ENCODE measurements around the gene CNKSR3.

DNA sequence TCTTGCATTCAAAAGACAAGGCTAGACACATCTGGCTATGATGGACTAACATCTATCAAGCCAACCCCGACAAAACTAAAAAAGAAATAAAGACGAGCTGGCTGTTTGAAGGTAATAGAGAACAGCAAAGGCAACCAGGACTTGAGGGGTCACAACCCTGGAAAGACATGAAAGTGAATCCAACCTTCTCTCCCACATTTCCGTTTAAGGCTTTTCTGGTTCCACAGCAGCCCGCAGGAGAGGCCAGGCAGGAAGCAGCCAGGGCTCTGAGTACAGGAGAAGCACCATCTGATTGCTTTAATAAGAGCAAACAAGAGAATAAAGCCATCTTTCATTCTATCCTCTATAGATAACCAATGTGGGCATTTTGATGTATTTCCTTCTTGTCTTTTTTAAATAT is 14.3 kb downstream of the CNKSR3 start:
- TF ChIP-seq, protein P1, sequence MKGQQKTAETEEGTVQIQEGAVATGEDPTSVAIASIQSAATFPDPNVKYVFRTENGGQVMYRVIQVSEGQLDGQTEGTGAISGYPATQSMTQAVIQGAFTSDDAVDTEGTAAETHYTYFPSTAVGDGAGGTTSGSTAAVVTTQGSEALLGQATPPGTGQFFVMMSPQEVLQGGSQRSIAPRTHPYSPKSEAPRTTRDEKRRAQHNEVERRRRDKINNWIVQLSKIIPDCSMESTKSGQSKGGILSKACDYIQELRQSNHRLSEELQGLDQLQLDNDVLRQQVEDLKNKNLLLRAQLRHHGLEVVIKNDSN (IDR thresholded peaks at IDR 0.05), result no peak
- TF ChIP-seq TEAD4 (IDR thresholded peaks at IDR 0.05) (no peak), TAF1 (IDR thresholded peaks at IDR 0.05; ENCODE audit: low read depth) (no peak)
